ENCODE measurements around the gene DUXA.
"Not testable (repeated sequence)": the region's sequence is repeated elsewhere in the genome, so short reads cannot be mapped to it uniquely, and the experiment has no call there.

The DUXA gene

DNA sequence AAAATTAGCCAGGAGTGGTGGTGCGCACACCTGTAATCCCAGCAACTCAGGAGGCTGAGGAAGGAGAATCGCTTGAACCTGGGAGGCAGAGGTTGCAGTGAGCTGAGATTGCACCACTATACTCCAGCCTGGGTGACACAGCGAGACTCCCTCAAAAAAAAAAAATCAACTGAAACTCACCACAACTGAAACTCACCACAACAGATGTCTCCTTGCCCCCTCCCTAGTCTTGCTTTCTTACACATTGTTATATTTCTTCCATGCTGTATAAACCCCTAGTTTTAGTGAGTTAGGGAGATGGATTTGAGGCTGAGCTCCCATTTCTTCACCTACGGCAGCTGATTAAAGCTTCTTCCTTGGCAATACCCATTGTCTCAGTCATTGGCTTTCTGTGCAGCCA is 25.6 kb downstream of the DUXA start:
- H3K27ac ChIP-seq = no peak overlapping the region
- no peak for TF ChIP-seq ZFX (IDR thresholded peaks at IDR 0.05; ENCODE audit: borderline replicate concordance)
- TF ChIP-seq, protein P1, sequence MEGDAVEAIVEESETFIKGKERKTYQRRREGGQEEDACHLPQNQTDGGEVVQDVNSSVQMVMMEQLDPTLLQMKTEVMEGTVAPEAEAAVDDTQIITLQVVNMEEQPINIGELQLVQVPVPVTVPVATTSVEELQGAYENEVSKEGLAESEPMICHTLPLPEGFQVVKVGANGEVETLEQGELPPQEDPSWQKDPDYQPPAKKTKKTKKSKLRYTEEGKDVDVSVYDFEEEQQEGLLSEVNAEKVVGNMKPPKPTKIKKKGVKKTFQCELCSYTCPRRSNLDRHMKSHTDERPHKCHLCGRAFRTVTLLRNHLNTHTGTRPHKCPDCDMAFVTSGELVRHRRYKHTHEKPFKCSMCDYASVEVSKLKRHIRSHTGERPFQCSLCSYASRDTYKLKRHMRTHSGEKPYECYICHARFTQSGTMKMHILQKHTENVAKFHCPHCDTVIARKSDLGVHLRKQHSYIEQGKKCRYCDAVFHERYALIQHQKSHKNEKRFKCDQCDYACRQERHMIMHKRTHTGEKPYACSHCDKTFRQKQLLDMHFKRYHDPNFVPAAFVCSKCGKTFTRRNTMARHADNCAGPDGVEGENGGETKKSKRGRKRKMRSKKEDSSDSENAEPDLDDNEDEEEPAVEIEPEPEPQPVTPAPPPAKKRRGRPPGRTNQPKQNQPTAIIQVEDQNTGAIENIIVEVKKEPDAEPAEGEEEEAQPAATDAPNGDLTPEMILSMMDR (IDR thresholded peaks at IDR 0.05) = no peak

DNA sequence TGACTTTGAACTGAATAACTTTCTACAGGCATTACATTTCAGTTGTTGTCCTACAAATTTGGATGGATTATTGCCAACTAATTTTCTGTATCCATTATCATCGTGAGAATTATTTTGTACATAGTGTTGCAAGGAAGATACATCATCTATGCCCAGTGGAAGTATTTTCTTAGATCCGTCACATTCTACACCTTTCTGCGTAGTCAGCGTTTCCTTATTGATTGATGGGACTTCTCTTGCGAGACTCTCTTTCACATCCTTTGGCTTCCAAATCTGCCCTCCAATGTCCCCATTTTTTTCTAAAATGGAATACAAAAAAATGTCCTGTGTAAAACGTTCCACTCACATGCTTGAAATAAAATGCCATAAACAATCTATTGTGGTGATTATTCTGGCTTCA is 31.5 kb downstream of the DUXA start:
- no peak overlapping the region for H3K27ac ChIP-seq
- TF ChIP-seq, protein P1 (IDR thresholded peaks at IDR 0.05) = no peak

DNA sequence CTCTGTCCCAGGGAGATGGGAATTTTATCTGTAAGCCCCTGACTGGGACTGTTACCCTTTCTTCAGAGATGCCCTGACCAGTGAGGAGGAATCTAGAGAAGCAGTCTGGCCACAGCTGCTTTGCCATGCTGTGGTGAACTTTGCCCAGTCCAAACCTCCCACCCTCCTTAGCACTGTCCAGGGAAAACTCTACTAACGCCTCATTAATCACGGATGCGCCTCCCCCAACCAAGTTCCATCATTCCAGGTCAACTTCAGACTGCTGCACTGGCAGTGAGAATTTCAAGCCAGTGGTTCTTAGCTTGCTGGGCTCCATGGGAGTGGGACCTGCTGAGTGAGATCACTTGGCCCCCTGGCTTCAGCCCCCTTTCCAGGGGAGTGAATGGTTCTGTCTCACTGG is 39.9 kb downstream of the DUXA start:
- H3K27ac ChIP-seq = not testable (repeated sequence)

DNA sequence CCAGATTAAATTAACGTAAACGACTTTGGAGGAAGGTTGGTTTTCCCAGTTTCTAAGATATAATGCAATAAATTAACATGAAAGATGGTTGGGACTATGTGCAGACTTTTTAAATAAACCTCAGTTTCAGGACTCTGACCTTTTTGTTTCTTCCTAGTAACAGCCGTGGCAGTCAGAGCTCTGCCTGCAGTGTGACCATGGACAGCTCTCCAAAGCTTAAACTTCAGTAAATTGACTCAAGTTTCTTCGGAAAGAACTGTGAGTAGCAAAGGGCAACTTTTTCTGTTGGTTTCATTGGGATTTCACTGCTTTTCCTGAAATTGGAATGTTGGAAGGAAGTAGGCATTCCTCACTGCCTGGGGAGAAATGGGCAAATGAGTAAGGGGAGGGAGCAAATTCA is 43.4 kb downstream of the DUXA start:
- no peak overlapping the region for H3K27ac ChIP-seq
- TF ChIP-seq, protein P1 (IDR thresholded peaks at IDR 0.05) = no peak
- no peak for TF ChIP-seq ZFX (IDR thresholded peaks at IDR 0.05; ENCODE audit: borderline replicate concordance)

DNA sequence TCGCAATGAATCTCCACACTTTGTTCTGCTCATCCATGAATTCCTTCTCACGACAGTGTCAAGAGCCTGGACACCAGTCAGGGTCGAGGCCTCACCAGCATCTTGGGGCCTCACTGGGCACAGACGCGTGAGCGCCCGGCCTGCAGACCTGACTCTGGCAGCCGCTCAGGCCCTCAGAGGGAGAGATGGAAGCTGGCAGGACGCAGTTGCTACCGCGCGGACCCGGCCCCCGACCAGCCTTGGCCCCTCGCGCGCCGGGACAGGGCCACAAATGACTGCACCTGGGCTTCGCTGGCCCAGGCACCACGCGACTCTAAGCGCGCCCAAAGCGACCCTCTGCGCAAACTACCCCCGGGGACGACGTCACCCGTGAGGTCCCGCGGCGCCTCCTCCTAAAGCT is 48.4 kb downstream of the DUXA start:
- TF ChIP-seq ZFX (IDR thresholded peaks at IDR 0.05; ENCODE audit: borderline replicate concordance) = no peak
- TF ChIP-seq, protein P1 (IDR thresholded peaks at IDR 0.05) = no peak
- no peak overlapping the region for H3K27ac ChIP-seq

DNA sequence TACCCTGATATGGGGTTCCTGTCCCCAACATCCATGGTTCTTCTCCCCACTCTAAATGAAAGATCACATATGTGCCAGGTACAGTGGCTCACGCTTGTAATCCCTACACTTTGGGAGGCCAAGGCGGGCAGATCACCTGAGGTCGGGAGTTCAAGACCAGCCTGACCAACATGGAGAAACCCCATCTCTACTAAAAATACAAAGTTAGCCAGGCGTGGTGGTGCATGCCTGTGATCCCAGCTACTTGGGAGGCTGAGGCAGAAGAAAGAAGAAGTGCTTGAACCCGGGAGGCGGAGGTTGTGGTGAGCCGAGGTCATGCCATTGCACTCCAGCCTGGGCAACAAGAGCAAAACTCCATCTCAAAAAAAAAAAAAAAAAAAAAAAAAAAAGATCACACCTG is 53.8 kb downstream of the DUXA start:
- not testable (repeated sequence) for H3K27ac ChIP-seq

GRCh38 chr19:57111329-57111644 is 56.0 kb downstream of the DUXA start:
- no peak overlapping the region for H3K27ac ChIP-seq
- TF ChIP-seq, protein P1 (IDR thresholded peaks at IDR 0.05) = no peak
- TF ChIP-seq ZFX (IDR thresholded peaks at IDR 0.05; ENCODE audit: borderline replicate concordance) = no peak

- TF ChIP-seq, protein P1 (IDR thresholded peaks at IDR 0.05) = no peak
- no peak for TF ChIP-seq ZFX (IDR thresholded peaks at IDR 0.05; ENCODE audit: borderline replicate concordance)
- H3K27ac ChIP-seq = no peak overlapping the region
Observed at GRCh38 chr19:57110592-57111328, 56.5 kb downstream of the DUXA start.

Data from 22Rv1 (cell line).